GM12878 (cell line): ENCODE measurements around the gene AFAP1. TPM values are rescaled to one million over a fixed set of nuclear protein-coding genes. Genes with fewer than 3 reads are reported as not detected.

Experiments used
- ATAC-seq: fragments of 200-7000 bp; cut with Tn5 transposase; 3 replicates; pipeline ENCODE4 v1.9.1; 2020; ENCODE audit warnings: mild to moderate bottlenecking, moderate library complexity
- BruUV-seq: library from RNA; stranded (reverse); fragments of 400-500 nt; replicated peaks from 2 replicates; lab custom pipeline; 2021; lab: Mats Ljungman, UMichigan
- CTCF ChIA-PET: fragments of 300-600 bp; sonication (Branson Sonifier 250); formaldehyde crosslinking; extraction: SDS; loops from one replicate; lab custom pipeline; 2021; ENCODE audit warnings: inconsistent platforms; lab: Yijun Ruan, JAX
- POLR2A ChIA-PET: fragments of 350-600 bp; formaldehyde crosslinking; extraction: SDS; loops from one replicate; lab custom pipeline; 2021; ENCODE audit warnings: inconsistent platforms; lab: Charles Lee
- RAD21 ChIA-PET: fragments of 300-600 bp; sonication (Branson Sonifier 250); formaldehyde crosslinking; loops from one replicate; lab custom pipeline; 2023; ENCODE audit warnings: antibody characterized with exemption; ENCODE audit not compliant: unreplicated experiment; lab: Charles Lee
- SMC1A ChIA-PET: fragments of 300-600 bp; sonication (Branson Sonifier 250); formaldehyde crosslinking; loops from one replicate; lab custom pipeline; 2023; ENCODE audit not compliant: unreplicated experiment, uncharacterized antibody; lab: Charles Lee
- DNase-seq: peaks from one replicate; pipeline ENCODE4 v3.0.0-alpha.2; 2011; ENCODE audit warnings: low read depth, low spot score
- FAIRE-seq: peaks from 3 replicates; lab custom pipeline; 2011; peaks lifted over from hg19 to GRCh38; lab: Jason Lieb, UNC
- H2AFZ ChIP-seq: 2 replicates; pipeline ENCODE4 v1.6.0; 2011; ENCODE audit warnings: low read depth, low read length, control low read depth; ENCODE audit not compliant: control insufficient read depth
- H3K27ac ChIP-seq: 2 replicates; pipeline ENCODE4 v1.5.1; 2011; ENCODE audit warnings: control low read depth; ENCODE audit not compliant: control insufficient read depth, insufficient read depth
- H3K27me3 ChIP-seq, 2 experiments: replicated peaks in 1 of 2; 2 replicates each; pipeline versions ENCODE4 v1.6.0 to v1.6.1; 2011; ENCODE audit warnings: low read length in 1 of 2; ENCODE audit not compliant: control insufficient read depth in 2 of 2, insufficient read depth in 2 of 2
- H3K36me3 ChIP-seq, 2 experiments: 2 replicates each; pipeline ENCODE4 v1.5.1; 2011; ENCODE audit warnings: low read length in 1 of 2; ENCODE audit not compliant: control insufficient read depth in 2 of 2, insufficient read depth in 2 of 2
- H3K4me1 ChIP-seq: 2 replicates; pipeline ENCODE4 v1.6.1; 2011; ENCODE audit warnings: mild to moderate bottlenecking, low read length, moderate library complexity, mixed read lengths; ENCODE audit not compliant: control insufficient read depth, insufficient read depth
- H3K4me2 ChIP-seq: 2 replicates; pipeline ENCODE4 v1.6.0; 2011; ENCODE audit warnings: control low read depth; ENCODE audit not compliant: control insufficient read depth, insufficient read depth
- H3K4me3 ChIP-seq: fragments of 200-600 bp; sonication (generic); 2 replicates; pipeline ENCODE4 v1.5.1; 2016
- H3K79me2 ChIP-seq: 2 replicates; pipeline ENCODE4 v1.6.0; 2011; ENCODE audit warnings: low read length; ENCODE audit not compliant: control insufficient read depth, insufficient read depth
- H3K9ac ChIP-seq: 2 replicates; pipeline ENCODE4 v1.8.0; 2011; ENCODE audit warnings: low read length, control low read depth, mixed read lengths; ENCODE audit not compliant: control insufficient read depth, insufficient read depth
- H3K9me3 ChIP-seq: replicated peaks from 3 replicates; pipeline ENCODE4 v1.5.1; 2011; ENCODE audit warnings: mild to moderate bottlenecking, low read length; ENCODE audit not compliant: control insufficient read depth, insufficient read depth
- H4K20me1 ChIP-seq: 2 replicates; pipeline ENCODE4 v1.6.0; 2011; ENCODE audit not compliant: control insufficient read depth, insufficient read depth
- BRCA1 ChIP-seq: IDR thresholded peaks from 2 replicates; pipeline ENCODE4 v1.6.1; 2011; ENCODE audit warnings: low read depth, low read length, improper control_type of control experiment
- CBFB ChIP-seq: IDR thresholded peaks from 2 replicates; pipeline ENCODE4 v1.6.1; 2016; ENCODE audit warnings: antibody characterized with exemption, low read depth
- LARP7 ChIP-seq: fragments of 450-650 bp; IDR thresholded peaks from 2 replicates; pipeline ENCODE4 v1.6.1; 2017; ENCODE audit warnings: mild to moderate bottlenecking
- MXI1 ChIP-seq: fragments of 150-350 bp; IDR thresholded peaks from 2 replicates; pipeline ENCODE4 v1.6.1; 2011; ENCODE audit warnings: low read depth, mild to moderate bottlenecking, inconsistent platforms, low read length, improper control_type of control experiment
- PAX8 ChIP-seq: fragments of 450-650 bp; IDR thresholded peaks from 2 replicates; pipeline ENCODE4 v1.6.1; 2017; ENCODE audit warnings: mild to moderate bottlenecking, moderate library complexity
- PML ChIP-seq: IDR thresholded peaks from 2 replicates; pipeline ENCODE4 v1.6.1; 2012; ENCODE audit warnings: low read length, inconsistent platforms
- RAD21 ChIP-seq: IDR thresholded peaks from 2 replicates; pipeline ENCODE4 v1.6.1; 2011; ENCODE audit warnings: mild to moderate bottlenecking, low read depth, low read length, moderate library complexity; ENCODE audit not compliant: insufficient read depth
- RUNX3 ChIP-seq: IDR thresholded peaks from 2 replicates; pipeline ENCODE4 v1.6.1; 2012; ENCODE audit warnings: low read length, inconsistent platforms
- SMAD5 ChIP-seq: IDR thresholded peaks from 2 replicates; pipeline ENCODE4 v1.6.1; 2016; ENCODE audit warnings: antibody characterized with exemption, low read depth
- TCF12 ChIP-seq: IDR thresholded peaks from 2 replicates; pipeline ENCODE4 v1.6.1; 2011; ENCODE audit warnings: low read depth, mild to moderate bottlenecking, low read length
- TCF3 ChIP-seq: IDR thresholded peaks from 2 replicates; pipeline ENCODE4 v1.6.1; 2012; ENCODE audit warnings: low read depth, mild to moderate bottlenecking, low read length, borderline replicate concordance; ENCODE audit not compliant: insufficient read depth
- WGBS: methylation state at CpG from one replicate; pipeline ENCODE4 v1.1.6; 2016; ENCODE audit warnings: low lambda C conversion rate; ENCODE audit not compliant: insufficient replicate concordance, insufficient coverage; ENCODE audit errors: missing lambda C conversion rate; 5-methylcytosine and 5-hydroxymethylcytosine counted together
- in situ Hi-C: fragments of 300-500 bp; cut with MboI; formaldehyde crosslinking; loops from 9 replicates; pipeline ENCODE4 v1.14.3; 2018; ENCODE audit warnings: mixed read lengths
- intact Hi-C: fragments of 100-400 bp; cut with micrococcal nuclease; formaldehyde crosslinking; loops from one replicate; pipeline ENCODE4 v1.14.2; 2022; ENCODE audit not compliant: unreplicated experiment
- polyA plus RNA-seq, 11 experiments: library from polyadenylated mRNA; depleted of rRNA in 4 of 11; unstranded in 6 of 11; stranded (reverse) in 5 of 11; fragments of >200 nt; fragmentation: Nextera tagmentation in 4 of 11; fragmentation: Illumina TruSeq in 1 of 11; extraction: Ambion mirVana in 4 of 11; extraction: Trizol in 1 of 11; gene quantifications; 1 replicate in 1 of 11; 2 replicates in 10 of 11; pipeline versions ENCODE4 v1.2.1 to v1.2.3, GENCODE V29; 2011 to 2016; ENCODE audit warnings: inconsistent platforms in 2 of 11, missing spikeins in 2 of 11, low read depth in 1 of 11
- total RNA-seq, 4 experiments: library from RNA; depleted of rRNA in 3 of 4; stranded (reverse); fragments of >200 nt in 3 of 4; fragmentation: Illumina TruSeq in 1 of 4; extraction: Trizol in 1 of 4; gene quantifications; 2 replicates each; pipeline versions ENCODE4 v1.2.1 to v1.2.3, GENCODE V29; 2013 to 2021
- TF ChIP-seq, protein P1 (sequence below): fragments of 450-650 bp; IDR thresholded peaks from 2 replicates; pipeline ENCODE4 v1.6.1; 2016; ENCODE audit warnings: mild to moderate bottlenecking, moderate library complexity, borderline replicate concordance
- TF ChIP-seq, protein P2 (sequence below): fragments of 450-650 bp; IDR thresholded peaks from 2 replicates; pipeline ENCODE4 v1.6.1; 2018; ENCODE audit warnings: mild to moderate bottlenecking, low read depth, moderate library complexity; ENCODE audit not compliant: partially characterized antibody
- TF ChIP-seq, protein P3 (sequence below), 3 experiments: IDR thresholded peaks in 2 of 3; conservative IDR thresholded peaks in 1 of 3; 2 replicates each; pipeline ENCODE4 v1.5.1; 2011; ENCODE audit warnings: low read depth in 3 of 3, low read length in 3 of 3, mild to moderate bottlenecking in 3 of 3, control low read depth in 2 of 3, moderate library complexity in 2 of 3, inconsistent platforms in 1 of 3, mixed read lengths in 1 of 3; ENCODE audit not compliant: control insufficient read depth in 2 of 3, insufficient read depth in 1 of 3; ENCODE audit errors: extremely low read depth in 1 of 3

Gene AFAP1
- total and polyA plus RNA-seq, 10 of the 15 experiments (the other 5 are each of a cell fraction or from before 2014, with no cell fraction given), result 0.02 to 0.23 (median 0.09) TPM; not detected in 1

DNA sequence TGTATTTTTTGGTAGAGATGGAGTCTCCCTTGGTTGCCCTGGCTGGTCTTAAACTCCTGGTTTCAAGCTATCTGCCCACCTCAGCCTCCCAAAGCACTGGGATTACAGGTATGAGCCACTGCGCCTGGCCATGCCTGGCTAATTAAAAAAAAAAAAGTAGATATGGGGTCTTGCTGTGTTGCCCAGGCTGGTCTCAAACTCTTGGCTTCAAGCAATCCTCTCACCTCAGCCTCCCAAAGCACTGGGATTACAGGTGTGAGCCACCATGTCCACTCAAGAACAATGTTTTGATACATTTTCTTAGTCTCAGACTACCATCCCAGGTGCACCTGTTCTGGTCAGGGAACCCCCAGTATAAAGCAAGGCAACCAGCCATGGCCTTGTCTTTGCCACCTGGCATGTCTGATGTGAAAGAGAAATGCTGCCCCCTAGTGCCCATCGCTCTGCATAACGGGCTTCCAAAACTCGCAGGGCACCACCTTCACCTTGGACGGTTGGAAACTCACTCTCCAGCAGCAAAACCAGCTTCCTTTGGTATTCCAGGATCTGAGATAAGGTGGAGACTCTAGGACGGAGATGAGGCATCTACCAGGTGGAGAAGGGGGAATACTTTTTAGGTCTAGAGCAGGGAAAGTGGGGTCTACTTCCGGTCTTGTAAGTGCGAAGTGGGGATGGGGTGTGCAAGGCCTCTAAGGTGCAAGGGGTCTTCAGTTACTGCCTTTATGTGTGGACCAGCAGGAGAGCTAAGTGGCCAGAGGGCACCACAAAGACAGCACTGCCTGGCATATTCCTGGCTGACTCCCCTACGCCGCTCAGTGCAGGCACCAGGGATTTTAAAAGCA is 47.7 kb upstream of the AFAP1 start:
- intact Hi-C loops (loop anchor here (1.0 to 5.0 kb wide), 2 partner anchors 185 to 225 kb away; no protein-coding TSS in a partner anchor), in situ Hi-C loops (loop anchor here (5.0 kb wide), 1 partner anchor 185 kb away; no protein-coding TSS in a partner anchor)
- ChIA-PET POLR2A (no interaction called here), RAD21 (interaction anchor here (0.8 to 2.9 kb wide), 3 partner anchors 182 to 187 kb away, joined by 3 to 12 read pairs (median 6); no protein-coding TSS in a partner anchor), CTCF (interaction anchor here (1.1 to 8.7 kb wide), 5 partner anchors 42 to 226 kb away, joined by 3 to 104 read pairs (median 6); no protein-coding TSS in a partner anchor), SMC1A (interaction anchor here (1.2 to 2.9 kb wide), 5 partner anchors 9 to 184 kb away, joined by 3 to 26 read pairs (median 4); no protein-coding TSS in a partner anchor)
- H3K79me2 ChIP-seq, result no peaks in the 10 kb centered on the region
- FAIRE-seq, result peak; percentile 96
- no peaks in the 10 kb centered on the region for H3K4me1 ChIP-seq
- H3K9ac ChIP-seq, result no peak overlapping the region
- no peaks in the 10 kb centered on the region for H4K20me1 ChIP-seq
- H3K36me3 ChIP-seq, result no peaks in the 10 kb centered on the region
- H3K4me2 ChIP-seq, result no peak overlapping the region
- BruUV-seq, result no TSS peak
- peak; percentile 23 for DNase-seq
- no peak overlapping the region for H2AFZ ChIP-seq
- no peak overlapping the region for H3K27ac ChIP-seq
- no peaks in the 10 kb centered on the region for H3K9me3 ChIP-seq
- no peak overlapping the region for H3K4me3 ChIP-seq
- peak; percentile 91 for ATAC-seq
- 40% methylated on average over 10 of the region's 10 CpGs for WGBS
- no peaks in the 10 kb centered on the region; a peak in 1 of 4 replicates for H3K27me3 ChIP-seq
- TF ChIP-seq RUNX3 (no peak), MXI1 (no peak), SMAD5 (no peak), RAD21 (peak; percentile 94), TCF3 (peak; percentile 84), LARP7 (0 out of 2 replicates have a peak, but pooled peaks have one; percentile 30), BRCA1 (no peak), PAX8 (no peak), CBFB (no peak), TCF12 (peak; percentile 89), PML (no peak)
- TF ChIP-seq, protein P1, sequence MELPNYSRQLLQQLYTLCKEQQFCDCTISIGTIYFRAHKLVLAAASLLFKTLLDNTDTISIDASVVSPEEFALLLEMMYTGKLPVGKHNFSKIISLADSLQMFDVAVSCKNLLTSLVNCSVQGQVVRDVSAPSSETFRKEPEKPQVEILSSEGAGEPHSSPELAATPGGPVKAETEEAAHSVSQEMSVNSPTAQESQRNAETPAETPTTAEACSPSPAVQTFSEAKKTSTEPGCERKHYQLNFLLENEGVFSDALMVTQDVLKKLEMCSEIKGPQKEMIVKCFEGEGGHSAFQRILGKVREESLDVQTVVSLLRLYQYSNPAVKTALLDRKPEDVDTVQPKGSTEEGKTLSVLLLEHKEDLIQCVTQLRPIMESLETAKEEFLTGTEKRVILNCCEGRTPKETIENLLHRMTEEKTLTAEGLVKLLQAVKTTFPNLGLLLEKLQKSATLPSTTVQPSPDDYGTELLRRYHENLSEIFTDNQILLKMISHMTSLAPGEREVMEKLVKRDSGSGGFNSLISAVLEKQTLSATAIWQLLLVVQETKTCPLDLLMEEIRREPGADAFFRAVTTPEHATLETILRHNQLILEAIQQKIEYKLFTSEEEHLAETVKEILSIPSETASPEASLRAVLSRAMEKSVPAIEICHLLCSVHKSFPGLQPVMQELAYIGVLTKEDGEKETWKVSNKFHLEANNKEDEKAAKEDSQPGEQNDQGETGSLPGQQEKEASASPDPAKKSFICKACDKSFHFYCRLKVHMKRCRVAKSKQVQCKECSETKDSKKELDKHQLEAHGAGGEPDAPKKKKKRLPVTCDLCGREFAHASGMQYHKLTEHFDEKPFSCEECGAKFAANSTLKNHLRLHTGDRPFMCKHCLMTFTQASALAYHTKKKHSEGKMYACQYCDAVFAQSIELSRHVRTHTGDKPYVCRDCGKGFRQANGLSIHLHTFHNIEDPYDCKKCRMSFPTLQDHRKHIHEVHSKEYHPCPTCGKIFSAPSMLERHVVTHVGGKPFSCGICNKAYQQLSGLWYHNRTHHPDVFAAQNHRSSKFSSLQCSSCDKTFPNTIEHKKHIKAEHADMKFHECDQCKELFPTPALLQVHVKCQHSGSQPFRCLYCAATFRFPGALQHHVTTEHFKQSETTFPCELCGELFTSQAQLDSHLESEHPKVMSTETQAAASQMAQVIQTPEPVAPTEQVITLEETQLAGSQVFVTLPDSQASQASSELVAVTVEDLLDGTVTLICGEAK, result no peak
- TF ChIP-seq, protein P2, sequence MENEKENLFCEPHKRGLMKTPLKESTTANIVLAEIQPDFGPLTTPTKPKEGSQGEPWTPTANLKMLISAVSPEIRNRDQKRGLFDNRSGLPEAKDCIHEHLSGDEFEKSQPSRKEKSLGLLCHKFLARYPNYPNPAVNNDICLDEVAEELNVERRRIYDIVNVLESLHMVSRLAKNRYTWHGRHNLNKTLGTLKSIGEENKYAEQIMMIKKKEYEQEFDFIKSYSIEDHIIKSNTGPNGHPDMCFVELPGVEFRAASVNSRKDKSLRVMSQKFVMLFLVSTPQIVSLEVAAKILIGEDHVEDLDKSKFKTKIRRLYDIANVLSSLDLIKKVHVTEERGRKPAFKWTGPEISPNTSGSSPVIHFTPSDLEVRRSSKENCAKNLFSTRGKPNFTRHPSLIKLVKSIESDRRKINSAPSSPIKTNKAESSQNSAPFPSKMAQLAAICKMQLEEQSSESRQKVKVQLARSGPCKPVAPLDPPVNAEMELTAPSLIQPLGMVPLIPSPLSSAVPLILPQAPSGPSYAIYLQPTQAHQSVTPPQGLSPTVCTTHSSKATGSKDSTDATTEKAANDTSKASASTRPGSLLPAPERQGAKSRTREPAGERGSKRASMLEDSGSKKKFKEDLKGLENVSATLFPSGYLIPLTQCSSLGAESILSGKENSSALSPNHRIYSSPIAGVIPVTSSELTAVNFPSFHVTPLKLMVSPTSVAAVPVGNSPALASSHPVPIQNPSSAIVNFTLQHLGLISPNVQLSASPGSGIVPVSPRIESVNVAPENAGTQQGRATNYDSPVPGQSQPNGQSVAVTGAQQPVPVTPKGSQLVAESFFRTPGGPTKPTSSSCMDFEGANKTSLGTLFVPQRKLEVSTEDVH, result no peak
- TF ChIP-seq, protein P3, sequence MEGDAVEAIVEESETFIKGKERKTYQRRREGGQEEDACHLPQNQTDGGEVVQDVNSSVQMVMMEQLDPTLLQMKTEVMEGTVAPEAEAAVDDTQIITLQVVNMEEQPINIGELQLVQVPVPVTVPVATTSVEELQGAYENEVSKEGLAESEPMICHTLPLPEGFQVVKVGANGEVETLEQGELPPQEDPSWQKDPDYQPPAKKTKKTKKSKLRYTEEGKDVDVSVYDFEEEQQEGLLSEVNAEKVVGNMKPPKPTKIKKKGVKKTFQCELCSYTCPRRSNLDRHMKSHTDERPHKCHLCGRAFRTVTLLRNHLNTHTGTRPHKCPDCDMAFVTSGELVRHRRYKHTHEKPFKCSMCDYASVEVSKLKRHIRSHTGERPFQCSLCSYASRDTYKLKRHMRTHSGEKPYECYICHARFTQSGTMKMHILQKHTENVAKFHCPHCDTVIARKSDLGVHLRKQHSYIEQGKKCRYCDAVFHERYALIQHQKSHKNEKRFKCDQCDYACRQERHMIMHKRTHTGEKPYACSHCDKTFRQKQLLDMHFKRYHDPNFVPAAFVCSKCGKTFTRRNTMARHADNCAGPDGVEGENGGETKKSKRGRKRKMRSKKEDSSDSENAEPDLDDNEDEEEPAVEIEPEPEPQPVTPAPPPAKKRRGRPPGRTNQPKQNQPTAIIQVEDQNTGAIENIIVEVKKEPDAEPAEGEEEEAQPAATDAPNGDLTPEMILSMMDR (IDR thresholded peaks at IDR 0.05 in 2 of 3, conservative IDR thresholded peaks at IDR 0.05 in 1 of 3; ENCODE audit: control insufficient read depth in 2 of 3, extremely low read depth in 1 of 3, insufficient read depth in 1 of 3, low read depth in 3 of 3, low read length in 3 of 3), result peak; percentile 81 to 86 (median 84)
